ENCODE results near the gene ZNF570. TPM values are rescaled to one million over a fixed set of nuclear protein-coding genes. Genes with fewer than 3 reads are reported as not detected.
A peak's percentile ranks its signal among the peaks of the same experiment; 100 is the strongest.

Gene ZNF570
- total and polyA plus RNA-seq, 2 of the 8 experiments (the other 6 are each of a cell fraction or from before 2014, with no cell fraction given) = 1.0 to 5.4 TPM

GRCh38 chr19:37466277-37466797 is 2.8 kb upstream of the ZNF570 start:
- H2AFZ ChIP-seq (ENCODE audit: low read length) = peak overlapping the region; percentile 94
- peaks cover 10% of the 10 kb centered on the region for H3K23me2 ChIP-seq (ENCODE audit: low read depth, low read length)
- no peak overlapping the region for H3K23ac ChIP-seq (ENCODE audit: insufficient read length)
- H3K4ac ChIP-seq (replicated peaks; ENCODE audit: insufficient read length, low read depth, low read length) = no peak overlapping the region
- ChIA-PET POLR2A (ENCODE audit: partially characterized antibody) (interaction anchor here (2.2 to 5.0 kb wide), 2 partner anchors 40 to 128 kb away, joined by 6 to 47 read pairs; partner anchors contain the start of genes ZNF540, ZNF571 and ZNF793), CTCF (ENCODE audit: partially characterized antibody) (interaction anchor here (0.6 to 1.0 kb wide), 3 partner anchors 16 to 384 kb away, joined by 3 read pairs; no protein-coding TSS in a partner anchor)
- H3K4me2 ChIP-seq (ENCODE audit: insufficient read depth in 1 of 2, low read depth in 2 of 2, low read length in 2 of 2) = peak overlapping the region; percentile 95 to 98
- WGBS, 2 experiments (ENCODE audit: extremely low coverage in 1 of 2, insufficient coverage in 1 of 2, insufficient read length in 1 of 2, insufficient replicate concordance in 2 of 2, low coverage in 1 of 2, low lambda C conversion rate in 2 of 2, missing lambda C conversion rate in 1 of 2) = 37% methylated on average over 18 of the region's 25 CpGs; no CpG with 5 or more reads in 1 of the 2 experiments
- H4K5ac ChIP-seq (ENCODE audit: insufficient read length, low read depth, low read length) = no peak overlapping the region
- peaks cover 0 to 4% of the 10 kb centered on the region in 2 experiments; a peak in 1 of 4 replicates for H3K9me3 ChIP-seq (ENCODE audit: insufficient read depth in 2 of 2, low read depth in 1 of 2, low read length in 1 of 2)
- H3K36me3 ChIP-seq (ENCODE audit: control insufficient read depth in 2 of 4, insufficient read depth in 4 of 4, low read length in 3 of 4) = peaks cover 0 to 11% (median 2%) of the 10 kb centered on the region in 4 experiments; a peak in 2 of 8 replicates
- H2BK15ac ChIP-seq (ENCODE audit: low read length) = no peak overlapping the region
- H3K27ac ChIP-seq (ENCODE audit: low read depth, low read length) = no peak overlapping the region
- 0 out of 2 replicates have a peak overlapping the region, but pooled peaks have one; percentile 88 for H2BK5ac ChIP-seq (ENCODE audit: low read depth, low read length)
- no peaks in the 10 kb centered on the region for H3K79me2 ChIP-seq (ENCODE audit: control insufficient read depth in 1 of 2, insufficient read depth in 2 of 2, low read length in 2 of 2)
- peak overlapping the region; percentile 60; the same call in 1 of the 2 replicates for H4K8ac ChIP-seq (ENCODE audit: extremely low read depth, insufficient read depth, low read length)
- H3K18ac ChIP-seq (ENCODE audit: extremely low read depth, low read length) = 0 out of 2 replicates have a peak overlapping the region, but pooled peaks have one; percentile 19
- FAIRE-seq (no peak), DNase-seq (ENCODE audit: low read depth in 1 of 2, low spot score in 2 of 2) (peak in 1 of 2 experiments; percentile 41)
- H3K79me1 ChIP-seq (ENCODE audit: low read depth, low read length) = no peaks in the 10 kb centered on the region
- H4K20me1 ChIP-seq (replicated peaks in 1 of 2; ENCODE audit: control insufficient read depth in 1 of 2, insufficient read depth in 2 of 2, low read length in 2 of 2) = no peaks in the 10 kb centered on the region
- no peak overlapping the region for H2BK20ac ChIP-seq (ENCODE audit: low read length)
- no peak overlapping the region for H2BK120ac ChIP-seq (replicated peaks; ENCODE audit: low read depth, low read length)
- H3K4me3 ChIP-seq (ENCODE audit: extremely low read depth in 1 of 4, insufficient read depth in 2 of 4, low read depth in 3 of 4, low read length in 4 of 4) = peak overlapping the region; percentile 68 to 97 (median 82)
- H2AK5ac ChIP-seq (ENCODE audit: low read depth, low read length) = no peak overlapping the region
- no peak overlapping the region for H2BK12ac ChIP-seq (ENCODE audit: low read depth, low read length)
- no peak overlapping the region for H4K91ac ChIP-seq (replicated peaks; ENCODE audit: insufficient read length, low read length)
- no peaks in the 10 kb centered on the region for H3K27me3 ChIP-seq (replicated peaks in 1 of 4; ENCODE audit: control insufficient read depth in 3 of 4, extremely low read depth in 1 of 4, insufficient read depth in 3 of 4, low read length in 3 of 4)
- no peak for TF ChIP-seq CEBPB (IDR thresholded peaks at IDR 0.05; ENCODE audit: low read depth, low read length)
- no peak for TF ChIP-seq HDAC6 (IDR thresholded peaks at IDR 0.05; ENCODE audit: low read depth, low read length)
- no peak for TF ChIP-seq SIRT6 (IDR thresholded peaks at IDR 0.05; ENCODE audit: low read length)
- TF ChIP-seq ASH2L (IDR thresholded peaks at IDR 0.05; ENCODE audit: low read length) = no peak
- TF ChIP-seq FOSL1 (IDR thresholded peaks at IDR 0.05; ENCODE audit: insufficient read depth, low read depth, low read length) = no peak
- TF ChIP-seq E2F6 (IDR thresholded peaks at IDR 0.05) = no peak
- no peak for TF ChIP-seq HDAC2 (IDR thresholded peaks at IDR 0.05; ENCODE audit: borderline replicate concordance in 1 of 2, low read depth in 2 of 2, low read length in 2 of 2)
- no peak for TF ChIP-seq EGR1 (IDR thresholded peaks at IDR 0.05; ENCODE audit: borderline replicate concordance, low read depth, low read length)
- no peak overlapping the region for H3K14ac ChIP-seq (ENCODE audit: insufficient read length)
- peaks cover 0 to 5% (median under 1%) of the 10 kb centered on the region in 4 experiments; a peak in 1 of 7 replicates for H3K4me1 ChIP-seq (replicated peaks in 1 of 4; ENCODE audit: control insufficient read depth in 3 of 4, insufficient read depth in 4 of 4, low read length in 3 of 4)
- H3K9ac ChIP-seq (replicated peaks in 1 of 4; ENCODE audit: extremely low read depth in 1 of 4, low read depth in 3 of 4, low read length in 3 of 4) = peak overlapping the region in 2 of 4 experiments; percentile 25 to 80; a peak in 4 of 7 replicates
- H3K56ac ChIP-seq (replicated peaks; ENCODE audit: insufficient read length, low read depth, low read length) = no peak overlapping the region

Measured in H1 (cell line).